ENCODE data around the gene HDAC1.

DNA sequence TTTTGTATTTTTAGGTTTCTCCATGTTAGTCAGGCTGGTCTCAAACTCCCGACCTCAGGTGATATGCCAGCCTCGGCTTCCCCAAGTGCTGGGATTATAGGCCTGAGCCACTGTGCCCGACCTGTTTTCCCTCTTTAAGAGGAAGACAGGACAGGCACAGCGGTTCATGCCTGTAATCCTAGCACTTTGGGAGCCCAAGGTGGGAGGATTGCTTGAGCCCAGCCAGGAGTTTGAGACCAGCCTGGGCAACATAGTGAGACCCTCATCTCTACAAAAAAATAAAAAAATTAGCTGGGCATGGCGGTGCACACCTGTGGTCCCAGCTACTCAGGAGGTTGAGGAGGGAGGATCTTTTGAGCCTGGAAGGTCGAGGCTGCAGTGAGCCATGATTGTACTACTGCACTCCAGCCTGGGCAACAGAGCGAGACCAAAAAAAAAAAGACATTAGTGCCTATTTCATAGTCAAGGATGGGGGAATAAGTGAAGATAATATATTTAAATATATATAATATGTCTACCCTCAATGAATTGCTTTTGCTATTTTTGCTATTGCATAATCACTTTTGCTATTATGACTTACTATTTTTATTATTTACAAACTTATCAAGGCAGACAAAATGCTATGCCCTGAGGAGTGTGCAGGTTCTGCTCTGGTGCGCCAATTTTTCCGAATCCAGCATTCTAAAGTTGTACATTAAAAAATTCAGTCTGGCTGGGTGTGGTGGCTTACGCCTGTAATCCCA is 26.4 kb downstream of the HDAC1 start:
- no peak for TF ChIP-seq ZNF274 (IDR thresholded peaks at IDR 0.05; ENCODE audit: low read depth, low read length)
- TF ChIP-seq YY1 (IDR thresholded peaks at IDR 0.05; ENCODE audit: insufficient read depth, insufficient read length) = no peak

Measured in NT2/D1 (cell line).